AG09309 (cell line): ENCODE data around the gene COL1A2.

Source experiments
- DNase-seq: peaks from one replicate; pipeline ENCODE4 v3.0.0-alpha.2; 2010; ENCODE audit warnings: low read depth
- H3K4me3 ChIP-seq: 2 replicates; pipeline ENCODE4 v1.5.1; 2011; ENCODE audit warnings: mild to moderate bottlenecking, low read depth, low read length, moderate library complexity; ENCODE audit not compliant: control insufficient read depth
- CTCF ChIP-seq: IDR thresholded peaks from 2 replicates; pipeline ENCODE4 v1.5.1; 2011; ENCODE audit warnings: mild to moderate bottlenecking, low read depth, low read length, inconsistent platforms; ENCODE audit not compliant: insufficient read depth, control insufficient read depth; ENCODE audit errors: missing control alignments

Gene COL1A2

GRCh38 chr7:94380264-94380663 is 14.4 kb upstream of the COL1A2 start:
- no peak for TF ChIP-seq CTCF
- H3K4me3 ChIP-seq = no peak overlapping the region
- DNase-seq = no peak

- DNase-seq = no peak
- H3K4me3 ChIP-seq = no peak overlapping the region
- no peak for TF ChIP-seq CTCF
These were observed 12.6 kb upstream of the COL1A2 start for GRCh38 chr7:94382132-94382531.

- no peak for TF ChIP-seq CTCF
- DNase-seq = no peak
- H3K4me3 ChIP-seq = no peak overlapping the region
These were observed 11.9 kb upstream of the COL1A2 start for GRCh38 chr7:94382746-94383145.

GRCh38 chr7:94384315-94384714 is 10.4 kb upstream of the COL1A2 start:
- no peak for TF ChIP-seq CTCF
- no peak for DNase-seq

GRCh38 chr7:94386416-94386815 is 8.3 kb upstream of the COL1A2 start:
- H3K4me3 ChIP-seq = no peak overlapping the region
- no peak for DNase-seq
- no peak for TF ChIP-seq CTCF

More at GRCh38 chr7:94384315-94384714, 10.4 kb upstream of the COL1A2 start:
- no peak overlapping the region for H3K4me3 ChIP-seq

GRCh38 chr7:94388540-94388939 is 6.2 kb upstream of the COL1A2 start:
- H3K4me3 ChIP-seq = no peak overlapping the region
- DNase-seq = no peak
- no peak for TF ChIP-seq CTCF

- DNase-seq = no peak
- H3K4me3 ChIP-seq = no peak overlapping the region
- TF ChIP-seq CTCF = no peak
These were observed 5.3 kb upstream of the COL1A2 start for GRCh38 chr7:94389381-94389780.
